Ramos (cell line): ENCODE results near the gene REEP2.
"Not testable (repeated sequence)": the region's sequence is repeated elsewhere in the genome, so short reads cannot be mapped to it uniquely, and the experiment has no call there.

ENCODE experiments used
- in situ Hi-C: fragments of 300-500 bp; cut with MboI; formaldehyde crosslinking; loops from one replicate; pipeline ENCODE4 v1.14.3; 2022; ENCODE audit warnings: low sequenced_read_pairs; ENCODE audit not compliant: unreplicated experiment

The REEP2 gene

GRCh38 chr5:138465261-138466124 lies 26.6 kb downstream of the REEP2 start, which contains the start of gene EGR1:
EGR1 (plus strand) TSS chr5:138465479; CDS start chr5:138465762, 283 bp downstream.
- in situ Hi-C loops: no loop called here

- in situ Hi-C loops: no loop called here
These were observed 27.5 kb downstream of the REEP2 start for GRCh38 chr5:138466125-138466899.

- in situ Hi-C loops: no loop called here
These were observed 28.2 kb downstream of the REEP2 start for GRCh38 chr5:138466900-138467710.

GRCh38 chr5:138467711-138468132 lies 28.9 kb downstream of the REEP2 start:
- in situ Hi-C loops: no loop called here

GRCh38 chr5:138468133-138468965 lies 29.5 kb downstream of the REEP2 start:
- in situ Hi-C loops: no loop called here

GRCh38 chr5:138468966-138469539 lies 30.2 kb downstream of the REEP2 start:
- in situ Hi-C loops: no loop called here

- in situ Hi-C loops: no loop called here
These were observed 30.9 kb downstream of the REEP2 start for GRCh38 chr5:138469540-138470321.

GRCh38 chr5:138470322-138471051 lies 31.6 kb downstream of the REEP2 start:
- in situ Hi-C loops: no loop called here

GRCh38 chr5:138471052-138471361 lies 32.1 kb downstream of the REEP2 start:
- in situ Hi-C loops: no loop called here

GRCh38 chr5:138472353-138472752 lies 33.5 kb downstream of the REEP2 start:
- in situ Hi-C loops: no loop called here

- in situ Hi-C loops: not testable (repeated sequence)
These were observed 34.3 kb downstream of the REEP2 start for GRCh38 chr5:138473151-138473550.

- in situ Hi-C loops: no loop called here
These were observed 38.1 kb downstream of the REEP2 start for GRCh38 chr5:138476918-138477317.

GRCh38 chr5:138482638-138483037 lies 43.8 kb downstream of the REEP2 start:
- in situ Hi-C loops: no loop called here

- in situ Hi-C loops: no loop called here
These were observed 49.7 kb downstream of the REEP2 start for GRCh38 chr5:138488481-138488945.

GRCh38 chr5:138489683-138490061 lies 50.8 kb downstream of the REEP2 start:
- in situ Hi-C loops: no loop called here

- in situ Hi-C loops: no loop called here
These were observed 51.9 kb downstream of the REEP2 start for GRCh38 chr5:138490648-138491283.

GRCh38 chr5:138491284-138491648 lies 52.4 kb downstream of the REEP2 start:
- in situ Hi-C loops: no loop called here
